ENCODE measurements around the gene CIAO3. TPM values are rescaled to one million over a fixed set of nuclear protein-coding genes. Genes with fewer than 3 reads are reported as not detected.

The CIAO3 gene
- total RNA-seq, result 25.8 and 30.2 TPM in 2 replicates

GRCh38 chr16:740764-741505 lies at the start of gene CIAO3:
TSS of gene CIAO3 (minus strand) at chr16:740997. CDS start at chr16:740985, 12 bp downstream.

GRCh38 chr16:788399-789126 lies 47.8 kb upstream of the CIAO3 start, which contains the start of gene CHTF18:
TSS of gene CHTF18 (plus strand) at chr16:788620. CDS start at chr16:788685, 65 bp downstream.

GRCh38 chr16:787978-788398 lies 47.2 kb upstream of the CIAO3 start, which contains the start of gene RPUSD1:
TSS of gene RPUSD1 (minus strand) at chr16:788381. CDS start at chr16:787737, 644 bp downstream.

GRCh38 chr16:760545-761343 lies 19.9 kb upstream of the CIAO3 start, which contains the start of gene MSLN:
TSS of gene MSLN (plus strand) at chr16:760734. CDS start at chr16:762681, 1,947 bp downstream.

GRCh38 chr16:726438-727290 lies 14.1 kb downstream of the CIAO3 start, which contains the start of the genes CCDC78 and HAGHL:
TSS of gene CCDC78 (minus strand) at chr16:726443. CDS start at chr16:726367, 76 bp downstream.
TSS of gene HAGHL (plus strand) at chr16:727106. CDS start at chr16:727510, 404 bp downstream.

GRCh38 chr16:720990-721764 lies 19.6 kb downstream of the CIAO3 start, which contains the start of gene ANTKMT:
TSS of gene ANTKMT (plus strand) at chr16:721146. CDS start at chr16:721275, 129 bp downstream.

GRCh38 chr16:714558-715476 lies 26.0 kb downstream of the CIAO3 start, which contains the start of gene METRN:
TSS of gene METRN (plus strand) at chr16:715118. CDS start at chr16:715290, 172 bp downstream.

GRCh38 chr16:705431-706188 lies 35.2 kb downstream of the CIAO3 start, which contains the start of gene FBXL16:
TSS of gene FBXL16 (minus strand) at chr16:705801. CDS start at chr16:697405, 8,396 bp downstream.

GRCh38 chr16:684071-684794 lies 56.6 kb downstream of the CIAO3 start, which contains the start of gene JMJD8:
TSS of gene JMJD8 (minus strand) at chr16:684334. CDS start at chr16:684319, 15 bp downstream.

GRCh38 chr16:679814-680624 lies 60.8 kb downstream of the CIAO3 start, which contains the start of gene STUB1:
TSS of gene STUB1 (plus strand) at chr16:680410. CDS start at chr16:680526, 116 bp downstream.

Other genes starting within 250 kb of the CIAO3 start
- 51.1 and 58.2 TPM in 2 replicates for gene CAPN15, start 213.3 kb downstream of the CIAO3 start, total RNA-seq
- not detected in 2 replicates for gene PRR35, start 180.6 kb downstream of the CIAO3 start, total RNA-seq
- 0.59 and 0.67 TPM in 2 replicates for gene NHLRC4, start 174.0 kb downstream of the CIAO3 start, total RNA-seq
- gene PIGQ, start 171.0 kb downstream of the CIAO3 start, total RNA-seq, result 25.9 and 26.0 TPM in 2 replicates
- 14.0 and 19.3 TPM in 2 replicates for gene RAB40C, start 150.9 kb downstream of the CIAO3 start, total RNA-seq
- gene WFIKKN1, start 110.0 kb downstream of the CIAO3 start, total RNA-seq, result 0.10 TPM in 1 of 2 replicates, not detected in the other
- 146 and 160 TPM in 2 replicates for gene METTL26, start 104.7 kb downstream of the CIAO3 start, total RNA-seq
- 27.6 and 35.6 TPM in 2 replicates for gene MCRIP2, start 99.2 kb downstream of the CIAO3 start, total RNA-seq
- gene WDR90, start 91.6 kb downstream of the CIAO3 start, total RNA-seq, result 6.9 and 10.6 TPM in 2 replicates
- gene RHOT2, start 72.9 kb downstream of the CIAO3 start, total RNA-seq, result 39.1 and 50.4 TPM in 2 replicates
- 0.07 and 0.69 TPM in 2 replicates for gene RHBDL1, start 65.3 kb downstream of the CIAO3 start, total RNA-seq
- gene STUB1, start 60.6 kb downstream of the CIAO3 start, total RNA-seq, result 176 and 178 TPM in 2 replicates
- 71.3 and 89.9 TPM in 2 replicates for gene JMJD8, start 56.7 kb downstream of the CIAO3 start, total RNA-seq
- 9.1 and 9.5 TPM in 2 replicates for gene WDR24, start 50.6 kb downstream of the CIAO3 start, total RNA-seq
- 0.07 TPM in 1 of 2 replicates, not detected in the other for gene FBXL16, start 35.2 kb downstream of the CIAO3 start, total RNA-seq
- 32.8 and 48.0 TPM in 2 replicates for gene METRN, start 25.9 kb downstream of the CIAO3 start, total RNA-seq
- gene ANTKMT, start 19.9 kb downstream of the CIAO3 start, total RNA-seq, result 39.4 and 43.4 TPM in 2 replicates
- gene CCDC78, start 14.6 kb downstream of the CIAO3 start, total RNA-seq, result not detected in 2 replicates
- 0.79 and 1.9 TPM in 2 replicates for gene HAGHL, start 13.9 kb downstream of the CIAO3 start, total RNA-seq
- gene MSLN, start 19.7 kb upstream of the CIAO3 start, total RNA-seq, result not detected in 2 replicates
- 36.4 and 42.7 TPM in 2 replicates for gene RPUSD1, start 47.4 kb upstream of the CIAO3 start, total RNA-seq
- gene CHTF18, start 47.6 kb upstream of the CIAO3 start, total RNA-seq, result 19.6 and 19.7 TPM in 2 replicates
- not detected in 2 replicates for gene GNG13, start 59.7 kb upstream of the CIAO3 start, total RNA-seq
- gene LMF1, start 230.0 kb upstream of the CIAO3 start, total RNA-seq, result 7.3 and 10.0 TPM in 2 replicates
- 0.07 and 0.10 TPM in 2 replicates for gene SOX8, start 240.8 kb upstream of the CIAO3 start, total RNA-seq

Data from mammary microvascular endothelial cell (primary cell).